ENCODE measurements around the gene WNT2B. TPM values are rescaled to one million over a fixed set of nuclear protein-coding genes. Genes with fewer than 3 reads are reported as not detected.

The WNT2B gene
- polyA plus RNA-seq, 12 donors = 3.3 to 13.9 (median 4.1) TPM; not detected in 1

- DNase-seq = no peak
These were observed 3.9 kb upstream of the WNT2B start for GRCh38 chr1:112504661-112505399.

- no peak for DNase-seq
These were observed 3.4 kb upstream of the WNT2B start for GRCh38 chr1:112505400-112505785.

- DNase-seq = no peak
These were observed 2.9 kb upstream of the WNT2B start for GRCh38 chr1:112505878-112506277.

- DNase-seq = no peak
These were observed 2.5 kb upstream of the WNT2B start for GRCh38 chr1:112506306-112506705.

- DNase-seq = no peak
These were observed 2.0 kb upstream of the WNT2B start for GRCh38 chr1:112506731-112507130.

- no peak for DNase-seq
These were observed 1.4 kb upstream of the WNT2B start for GRCh38 chr1:112507336-112507735.

GRCh38 chr1:112507921-112508277 lies 866 bp upstream of the WNT2B start:
- DNase-seq = no peak

- DNase-seq = no peak
These were observed 367 bp downstream of the WNT2B start for GRCh38 chr1:112509005-112509659.

GRCh38 chr1:112509660-112510178 lies 954 bp downstream of the WNT2B start:
- DNase-seq = no peak

GRCh38 chr1:112510340-112510739 lies 1.6 kb downstream of the WNT2B start:
- DNase-seq = no peak

GRCh38 chr1:112511897-112512296 lies 3.1 kb downstream of the WNT2B start:
- DNase-seq = no peak

GRCh38 chr1:112513112-112513870 lies 4.5 kb downstream of the WNT2B start:
- no peak for DNase-seq

GRCh38 chr1:112514901-112515300 lies 6.1 kb downstream of the WNT2B start:
- DNase-seq = no peak

- DNase-seq = no peak
These were observed 6.7 kb downstream of the WNT2B start for GRCh38 chr1:112515311-112516009.

GRCh38 chr1:112516141-112516540 lies 7.4 kb downstream of the WNT2B start:
- DNase-seq = no peak

GRCh38 chr1:112517231-112517630 lies 8.5 kb downstream of the WNT2B start:
- DNase-seq = no peak

- DNase-seq = no peak
These were observed 8.9 kb downstream of the WNT2B start for GRCh38 chr1:112517646-112518045.

GRCh38 chr1:112518186-112518585 lies 9.4 kb downstream of the WNT2B start:
- no peak for DNase-seq

GRCh38 chr1:112520166-112520565 lies 11.4 kb downstream of the WNT2B start:
- no peak for DNase-seq

- DNase-seq = no peak
These were observed 13.9 kb downstream of the WNT2B start for GRCh38 chr1:112522621-112523020.

- DNase-seq = no peak
These were observed 15.5 kb downstream of the WNT2B start for GRCh38 chr1:112524251-112524650.

- DNase-seq = no peak
These were observed 16.2 kb downstream of the WNT2B start for GRCh38 chr1:112524986-112525385.

Measured in muscle of arm (tissue), 12 donors.